ENCODE measurements around the gene NAT8L.

GRCh38 chr4:2041239-2042130 lies 17.6 kb upstream of the NAT8L start:
- TF ChIP-seq, protein P1, sequence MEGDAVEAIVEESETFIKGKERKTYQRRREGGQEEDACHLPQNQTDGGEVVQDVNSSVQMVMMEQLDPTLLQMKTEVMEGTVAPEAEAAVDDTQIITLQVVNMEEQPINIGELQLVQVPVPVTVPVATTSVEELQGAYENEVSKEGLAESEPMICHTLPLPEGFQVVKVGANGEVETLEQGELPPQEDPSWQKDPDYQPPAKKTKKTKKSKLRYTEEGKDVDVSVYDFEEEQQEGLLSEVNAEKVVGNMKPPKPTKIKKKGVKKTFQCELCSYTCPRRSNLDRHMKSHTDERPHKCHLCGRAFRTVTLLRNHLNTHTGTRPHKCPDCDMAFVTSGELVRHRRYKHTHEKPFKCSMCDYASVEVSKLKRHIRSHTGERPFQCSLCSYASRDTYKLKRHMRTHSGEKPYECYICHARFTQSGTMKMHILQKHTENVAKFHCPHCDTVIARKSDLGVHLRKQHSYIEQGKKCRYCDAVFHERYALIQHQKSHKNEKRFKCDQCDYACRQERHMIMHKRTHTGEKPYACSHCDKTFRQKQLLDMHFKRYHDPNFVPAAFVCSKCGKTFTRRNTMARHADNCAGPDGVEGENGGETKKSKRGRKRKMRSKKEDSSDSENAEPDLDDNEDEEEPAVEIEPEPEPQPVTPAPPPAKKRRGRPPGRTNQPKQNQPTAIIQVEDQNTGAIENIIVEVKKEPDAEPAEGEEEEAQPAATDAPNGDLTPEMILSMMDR (conservative IDR thresholded peaks at IDR 0.05; ENCODE audit: low read depth, low read length): no peak
- no peak for TF ChIP-seq EZH2phosphoT487 (IDR thresholded peaks at IDR 0.05; ENCODE audit: borderline replicate concordance, low read length)
- TF ChIP-seq EZH2 (IDR thresholded peaks at IDR 0.05; ENCODE audit: low read length, unreplicated experiment): no peak

All from PC-3 (cell line).